Muscle layer of duodenum (tissue), 2 donors: ENCODE results near the gene ZDHHC19.

Experiments
- H3K27ac ChIP-seq: one replicate; pipeline ENCODE4 v1.7.0; 2013; ENCODE audit warnings: mild to moderate bottlenecking, low read length
- H3K27me3 ChIP-seq: one replicate; pipeline ENCODE4 v1.7.0; 2013; ENCODE audit warnings: low read depth, mild to moderate bottlenecking, control low read depth, low read length
- H3K36me3 ChIP-seq, 2 donors: one replicate each; pipeline ENCODE4 v1.7.0; 2013; ENCODE audit warnings: low read length in 2 of 2, control low read depth in 1 of 2, mild to moderate bottlenecking in 1 of 2; ENCODE audit not compliant: insufficient read depth in 2 of 2, control insufficient read depth in 1 of 2
- H3K4me1 ChIP-seq, 2 donors: one replicate each; pipeline ENCODE4 v1.7.0; 2013; ENCODE audit warnings: low read length in 2 of 2, mild to moderate bottlenecking in 2 of 2, control low read depth in 1 of 2, moderate library complexity in 1 of 2; ENCODE audit not compliant: insufficient read depth in 2 of 2, control insufficient read depth in 1 of 2
- H3K4me3 ChIP-seq, 2 donors: one replicate each; pipeline ENCODE4 v1.7.0; 2013; ENCODE audit warnings: low read length in 2 of 2, low read depth in 1 of 2, mild to moderate bottlenecking in 1 of 2
- H3K9me3 ChIP-seq, 2 donors: one replicate each; pipeline ENCODE4 v1.7.0; 2013; ENCODE audit warnings: low read length in 2 of 2, control low read depth in 1 of 2, mild to moderate bottlenecking in 1 of 2; ENCODE audit not compliant: control insufficient read depth in 1 of 2
- donor health status: healthy.

The ZDHHC19 gene

GRCh38 chr3:196197524-196197923 lies 13.7 kb downstream of the ZDHHC19 start:
- Histone ChIP-seq H3K27me3 (no peaks in the 10 kb centered on the region), H3K9me3 (no peaks in the 10 kb centered on the region), H3K4me3 (no peak overlapping the region), H3K27ac (no peak overlapping the region), H3K36me3 (no peaks in the 10 kb centered on the region), H3K4me1 (peaks cover 0 to 3% of the 10 kb centered on the region in 2 donors)

GRCh38 chr3:196195664-196196265 lies 15.4 kb downstream of the ZDHHC19 start:
- H3K9me3 ChIP-seq, result no peaks in the 10 kb centered on the region
- H3K27ac ChIP-seq, result no peak overlapping the region
- H3K36me3 ChIP-seq, result no peaks in the 10 kb centered on the region
- no peak overlapping the region for H3K4me3 ChIP-seq
- no peaks in the 10 kb centered on the region for H3K27me3 ChIP-seq
- peaks cover 0 to 3% of the 10 kb centered on the region in 2 donors for H3K4me1 ChIP-seq

GRCh38 chr3:196194542-196194915 lies 16.7 kb downstream of the ZDHHC19 start:
- no peaks in the 10 kb centered on the region for H3K27me3 ChIP-seq
- no peaks in the 10 kb centered on the region for H3K9me3 ChIP-seq
- no peak overlapping the region for H3K4me3 ChIP-seq
- H3K4me1 ChIP-seq, result peaks cover 0 to 3% of the 10 kb centered on the region in 2 donors
- H3K36me3 ChIP-seq, result no peaks in the 10 kb centered on the region
- no peak overlapping the region for H3K27ac ChIP-seq

- H3K9me3 ChIP-seq, result no peaks in the 10 kb centered on the region
- no peaks in the 10 kb centered on the region for H3K36me3 ChIP-seq
- H3K4me1 ChIP-seq, result peaks cover 0 to 3% of the 10 kb centered on the region in 2 donors
- no peak overlapping the region for H3K4me3 ChIP-seq
- H3K27ac ChIP-seq, result peak overlapping the region; percentile 51
- H3K27me3 ChIP-seq, result no peaks in the 10 kb centered on the region
These were observed 17.3 kb downstream of the ZDHHC19 start for GRCh38 chr3:196193736-196194541.

GRCh38 chr3:196193133-196193735 lies 18.0 kb downstream of the ZDHHC19 start:
- H3K9me3 ChIP-seq, result no peaks in the 10 kb centered on the region
- no peaks in the 10 kb centered on the region for H3K36me3 ChIP-seq
- peaks cover 0 to 3% of the 10 kb centered on the region in 2 donors for H3K4me1 ChIP-seq
- no peak overlapping the region for H3K4me3 ChIP-seq
- H3K27me3 ChIP-seq, result no peaks in the 10 kb centered on the region
- H3K27ac ChIP-seq, result peak overlapping the region; percentile 51

- H3K9me3 ChIP-seq, result no peaks in the 10 kb centered on the region
- H3K4me1 ChIP-seq, result peaks cover 0 to 3% of the 10 kb centered on the region in 2 donors
- H3K36me3 ChIP-seq, result no peaks in the 10 kb centered on the region
- no peak overlapping the region for H3K4me3 ChIP-seq
- H3K27me3 ChIP-seq, result no peaks in the 10 kb centered on the region
- H3K27ac ChIP-seq, result peak overlapping the region; percentile 63
These were observed 18.6 kb downstream of the ZDHHC19 start for GRCh38 chr3:196192524-196193051.

GRCh38 chr3:196192036-196192523 lies 19.1 kb downstream of the ZDHHC19 start:
- peaks cover 0 to 3% of the 10 kb centered on the region in 2 donors for H3K4me1 ChIP-seq
- no peaks in the 10 kb centered on the region for H3K27me3 ChIP-seq
- peak overlapping the region; percentile 63 for H3K27ac ChIP-seq
- H3K9me3 ChIP-seq, result no peaks in the 10 kb centered on the region
- no peak overlapping the region for H3K4me3 ChIP-seq
- H3K36me3 ChIP-seq, result no peaks in the 10 kb centered on the region

GRCh38 chr3:196189566-196190347 lies 21.4 kb downstream of the ZDHHC19 start:
- H3K27ac ChIP-seq, result no peak overlapping the region
- no peaks in the 10 kb centered on the region for H3K27me3 ChIP-seq
- H3K4me1 ChIP-seq, result peaks cover 3% of the 10 kb centered on the region in 2 donors

GRCh38 chr3:196186651-196187573 lies 24.3 kb downstream of the ZDHHC19 start:
- H3K4me3 ChIP-seq, result peak overlapping the region in 1 of 2 donors; percentile 25
- H3K27ac ChIP-seq, result no peak overlapping the region
- H3K36me3 ChIP-seq, result no peaks in the 10 kb centered on the region
- no peaks in the 10 kb centered on the region for H3K27me3 ChIP-seq
- no peaks in the 10 kb centered on the region for H3K9me3 ChIP-seq
- H3K4me1 ChIP-seq, result peaks cover 0 to 3% of the 10 kb centered on the region in 2 donors

More at GRCh38 chr3:196189566-196190347, 21.4 kb downstream of the ZDHHC19 start:
- Histone ChIP-seq H3K36me3 (no peaks in the 10 kb centered on the region), H3K9me3 (no peaks in the 10 kb centered on the region), H3K4me3 (no peak overlapping the region)

GRCh38 chr3:196184881-196185280 lies 26.3 kb downstream of the ZDHHC19 start:
- no peaks in the 10 kb centered on the region for H3K27me3 ChIP-seq
- no peak overlapping the region for H3K27ac ChIP-seq
- no peaks in the 10 kb centered on the region for H3K9me3 ChIP-seq
- H3K36me3 ChIP-seq, result no peaks in the 10 kb centered on the region
- no peak overlapping the region for H3K4me3 ChIP-seq
- H3K4me1 ChIP-seq, result peaks cover 0 to 3% of the 10 kb centered on the region in 2 donors
